DOHH2 (cell line): ENCODE data around the gene GSG1L.

Experiments
- H3F3A ChIP-seq: fragments of 200-600 bp; sonication (generic), shearing (Covaris generic); 2 replicates; pipeline ENCODE4 v1.6.0; 2016; ENCODE audit warnings: antibody characterized with exemption, mild to moderate bottlenecking; ENCODE audit not compliant: control insufficient read depth, insufficient read depth
- H3K27ac ChIP-seq: fragments of 200-600 bp; sonication (generic); 2 replicates; pipeline ENCODE4 v1.5.1; 2014; ENCODE audit warnings: low read depth, mild to moderate bottlenecking, low read length, moderate library complexity
- H3K27me3 ChIP-seq: fragments of 200-600 bp; sonication (generic); 2 replicates; pipeline ENCODE4 v1.6.1; 2014; ENCODE audit warnings: mild to moderate bottlenecking, low read length, mixed read lengths; ENCODE audit not compliant: control insufficient read depth
- H3K36me3 ChIP-seq: fragments of 200-600 bp; sonication (generic); 2 replicates; pipeline ENCODE4 v1.6.1; 2014; ENCODE audit warnings: mild to moderate bottlenecking, low read length, moderate library complexity, mixed read lengths; ENCODE audit not compliant: control insufficient read depth
- H3K4me1 ChIP-seq: fragments of 200-600 bp; sonication (generic); 2 replicates; pipeline ENCODE4 v1.6.1; 2014; ENCODE audit warnings: mild to moderate bottlenecking, low read length, mixed read lengths; ENCODE audit not compliant: control insufficient read depth
- H3K4me2 ChIP-seq: fragments of 200-600 bp; sonication (generic); 2 replicates; pipeline ENCODE4 v1.6.0; 2014; ENCODE audit warnings: mild to moderate bottlenecking, low read length, moderate library complexity
- H3K4me3 ChIP-seq: fragments of 200-600 bp; sonication (generic); 2 replicates; pipeline ENCODE4 v1.5.1; 2014; ENCODE audit warnings: mild to moderate bottlenecking, low read length, mixed read lengths
- H3K79me2 ChIP-seq: fragments of 200-600 bp; sonication (generic); 2 replicates; pipeline ENCODE4 v1.6.1; 2014; ENCODE audit warnings: mild to moderate bottlenecking, low read length, mixed read lengths; ENCODE audit not compliant: control insufficient read depth
- H3K9me2 ChIP-seq: fragments of 200-600 bp; sonication (generic); replicated peaks from 2 replicates; pipeline ENCODE4 v1.6.1; 2014; ENCODE audit warnings: mild to moderate bottlenecking, low read length, mixed read lengths; ENCODE audit not compliant: control insufficient read depth
- H3K9me3 ChIP-seq: fragments of 200-600 bp; sonication (generic); 2 replicates; pipeline ENCODE4 v1.6.1; 2014; ENCODE audit warnings: antibody characterized with exemption, low read length, mixed read lengths; ENCODE audit not compliant: control insufficient read depth, insufficient read depth
- H4K20me1 ChIP-seq: fragments of 200-600 bp; sonication (generic); 2 replicates; pipeline ENCODE4 v1.6.0; 2014; ENCODE audit warnings: low read depth, mild to moderate bottlenecking, antibody characterized with exemption, low read length, moderate library complexity; ENCODE audit not compliant: control insufficient read depth, insufficient read depth
- EZH2phosphoT487 ChIP-seq: fragments of 200-600 bp; sonication (generic); IDR thresholded peaks from 2 replicates; pipeline ENCODE4 v1.6.1; 2017; ENCODE audit warnings: borderline replicate concordance, mild to moderate bottlenecking, antibody characterized with exemption, low read length, moderate library complexity, mixed read lengths
- TF ChIP-seq, protein P1 (sequence below): fragments of 200-600 bp; sonication (generic); IDR thresholded peaks from one replicate; pipeline ENCODE4 v1.5.1; 2014; ENCODE audit warnings: antibody characterized with exemption, mild to moderate bottlenecking, low read depth, low read length; ENCODE audit not compliant: poor library complexity, severe bottlenecking

GSG1L gene

DNA sequence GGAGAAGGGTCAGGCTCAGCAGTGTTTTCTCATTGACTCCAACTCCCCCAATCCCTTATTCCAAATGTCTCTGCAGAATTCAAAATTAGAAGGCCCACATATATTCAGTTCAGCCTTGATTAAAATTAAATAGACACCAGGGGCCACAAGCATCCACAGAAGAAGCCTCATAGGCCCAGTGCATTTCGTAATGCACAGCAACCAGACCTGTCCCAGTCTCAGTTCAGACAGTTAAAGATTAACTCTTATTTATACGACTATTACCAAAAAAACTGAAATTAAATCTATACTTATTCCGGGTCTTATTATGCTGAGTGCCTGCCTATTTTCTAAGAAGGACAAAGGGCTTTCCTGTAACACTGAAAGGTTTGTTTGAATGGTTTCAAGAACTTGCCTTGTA, 41.8 kb upstream of the GSG1L start:
- H3K4me1 ChIP-seq: no peaks in the 10 kb centered on the region
- H3K36me3 ChIP-seq: peaks cover 99% of the 10 kb centered on the region
- no peaks in the 10 kb centered on the region for H3F3A ChIP-seq
- H3K27me3 ChIP-seq: no peaks in the 10 kb centered on the region
- H3K4me3 ChIP-seq: no peak overlapping the region
- no peak overlapping the region for H3K4me2 ChIP-seq
- no peak overlapping the region for H3K27ac ChIP-seq
- TF ChIP-seq, protein P1, sequence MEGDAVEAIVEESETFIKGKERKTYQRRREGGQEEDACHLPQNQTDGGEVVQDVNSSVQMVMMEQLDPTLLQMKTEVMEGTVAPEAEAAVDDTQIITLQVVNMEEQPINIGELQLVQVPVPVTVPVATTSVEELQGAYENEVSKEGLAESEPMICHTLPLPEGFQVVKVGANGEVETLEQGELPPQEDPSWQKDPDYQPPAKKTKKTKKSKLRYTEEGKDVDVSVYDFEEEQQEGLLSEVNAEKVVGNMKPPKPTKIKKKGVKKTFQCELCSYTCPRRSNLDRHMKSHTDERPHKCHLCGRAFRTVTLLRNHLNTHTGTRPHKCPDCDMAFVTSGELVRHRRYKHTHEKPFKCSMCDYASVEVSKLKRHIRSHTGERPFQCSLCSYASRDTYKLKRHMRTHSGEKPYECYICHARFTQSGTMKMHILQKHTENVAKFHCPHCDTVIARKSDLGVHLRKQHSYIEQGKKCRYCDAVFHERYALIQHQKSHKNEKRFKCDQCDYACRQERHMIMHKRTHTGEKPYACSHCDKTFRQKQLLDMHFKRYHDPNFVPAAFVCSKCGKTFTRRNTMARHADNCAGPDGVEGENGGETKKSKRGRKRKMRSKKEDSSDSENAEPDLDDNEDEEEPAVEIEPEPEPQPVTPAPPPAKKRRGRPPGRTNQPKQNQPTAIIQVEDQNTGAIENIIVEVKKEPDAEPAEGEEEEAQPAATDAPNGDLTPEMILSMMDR: no peak
- no peak for TF ChIP-seq EZH2phosphoT487
- no peaks in the 10 kb centered on the region; the same call in 1 of the 2 replicates for H4K20me1 ChIP-seq
- no peaks in the 10 kb centered on the region for H3K79me2 ChIP-seq
- H3K9me3 ChIP-seq: no peaks in the 10 kb centered on the region
- no peaks in the 10 kb centered on the region for H3K9me2 ChIP-seq

- Histone ChIP-seq H4K20me1 (no peaks in the 10 kb centered on the region; the same call in 1 of the 2 replicates), H3K36me3 (peaks cover 99% of the 10 kb centered on the region), H3K4me3 (no peak overlapping the region), H3K27me3 (no peaks in the 10 kb centered on the region), H3K4me1 (no peaks in the 10 kb centered on the region), H3K9me2 (no peaks in the 10 kb centered on the region), H3K27ac (no peak overlapping the region), H3K79me2 (no peaks in the 10 kb centered on the region), H3K4me2 (no peak overlapping the region), H3K9me3 (no peaks in the 10 kb centered on the region), H3F3A (no peaks in the 10 kb centered on the region)
- TF ChIP-seq, protein P1: no peak
- TF ChIP-seq EZH2phosphoT487: no peak
These were observed 40.9 kb upstream of the GSG1L start for GRCh38 chr16:28104404-28104803.

GRCh38 chr16:28103516-28104170, 40.1 kb upstream of the GSG1L start:
- H3K27me3 ChIP-seq: no peaks in the 10 kb centered on the region
- TF ChIP-seq EZH2phosphoT487: no peak
- TF ChIP-seq, protein P1: no peak
- H3K27ac ChIP-seq: no peak overlapping the region
- H3K9me2 ChIP-seq: no peaks in the 10 kb centered on the region
- no peaks in the 10 kb centered on the region for H3K9me3 ChIP-seq
- H4K20me1 ChIP-seq: no peaks in the 10 kb centered on the region; the same call in 1 of the 2 replicates
- no peak overlapping the region for H3K4me2 ChIP-seq
- H3K4me1 ChIP-seq: no peaks in the 10 kb centered on the region
- H3K36me3 ChIP-seq: peaks cover 99% of the 10 kb centered on the region
- no peaks in the 10 kb centered on the region for H3F3A ChIP-seq
- no peak overlapping the region for H3K4me3 ChIP-seq
- no peaks in the 10 kb centered on the region for H3K79me2 ChIP-seq
